Small intestine (tissue), 7 donors: ENCODE measurements around the gene GMPPB. TPM values are rescaled to one million over a fixed set of nuclear protein-coding genes. Genes with fewer than 3 reads are reported as not detected.
"Not testable (repeated sequence)": the region's sequence is repeated elsewhere in the genome, so short reads cannot be mapped to it uniquely, and the experiment has no call there.

ENCODE experiments used
- DNase-seq, 2 donors: peaks; one replicate each; pipeline versions ENCODE4 v3.0.0 to v3.0.0-alpha.2; 2013
- FAIRE-seq: peaks from 2 replicates; lab custom pipeline; 2012; peaks lifted over from hg19 to GRCh38; lab: Jason Lieb, UNC
- H3K27ac ChIP-seq, 3 donors: one replicate each; pipeline ENCODE4 v1.5.1; 2013; ENCODE audit warnings: low read length in 2 of 3, mild to moderate bottlenecking in 2 of 3, control low read depth in 1 of 3, inconsistent platforms in 1 of 3, low read depth in 1 of 3, moderate library complexity in 1 of 3
- H3K27me3 ChIP-seq, 3 donors: one replicate each; pipeline ENCODE4 v1.6.1; 2013; ENCODE audit warnings: low read length in 3 of 3, inconsistent platforms in 1 of 3; ENCODE audit not compliant: control insufficient read depth in 3 of 3, insufficient read depth in 3 of 3
- H3K36me3 ChIP-seq, 3 donors: one replicate each; pipeline ENCODE4 v1.6.1; 2013; ENCODE audit warnings: low read length in 3 of 3, inconsistent platforms in 1 of 3, low read depth in 1 of 3, mild to moderate bottlenecking in 1 of 3, moderate library complexity in 1 of 3; ENCODE audit not compliant: control insufficient read depth in 3 of 3, insufficient read depth in 2 of 3
- H3K4me1 ChIP-seq, 3 donors: one replicate each; pipeline ENCODE4 v1.6.1; 2013; ENCODE audit warnings: low read length in 2 of 3, inconsistent platforms in 1 of 3, low read depth in 1 of 3, mild to moderate bottlenecking in 1 of 3, moderate library complexity in 1 of 3; ENCODE audit not compliant: control insufficient read depth in 3 of 3, insufficient read depth in 2 of 3
- H3K4me3 ChIP-seq, 3 donors: one replicate each; pipeline ENCODE4 v1.5.1; 2013; ENCODE audit warnings: low read length in 3 of 3, control low read depth in 1 of 3, inconsistent platforms in 1 of 3, low read depth in 1 of 3, mild to moderate bottlenecking in 1 of 3, moderate library complexity in 1 of 3
- H3K9me3 ChIP-seq, 2 donors: one replicate each; pipeline ENCODE4 v1.6.1; 2013; ENCODE audit warnings: low read depth in 1 of 2, low read length in 1 of 2; ENCODE audit not compliant: control insufficient read depth in 2 of 2, insufficient read depth in 1 of 2
- WGBS, 3 donors: extraction: QIAGEN DNeasy Blood & Tissue Kit; methylation state at CpG; one replicate each; pipeline ENCODE4 v1.1.7; 2013; 5-methylcytosine and 5-hydroxymethylcytosine counted together
- polyA plus RNA-seq, 4 donors: library from polyadenylated mRNA; stranded (reverse) in 3 of 4; unstranded in 1 of 4; fragments of 200-250 nt in 3 of 4; fragments of 120-200 nt in 1 of 4; gene quantifications; one replicate each; pipeline versions ENCODE4 v1.2.1 to v1.2.3, GENCODE V29; 2013
- donor health status: healthy with polysubstance abuse.
- donor health status: control.
- donor health status: control.
- donor health status: Bipolar disorder and iron deficiency.
- donor health status: healthy.

The GMPPB gene
- polyA plus RNA-seq, 4 donors: 18.1 to 47.1 (median 21.2) TPM

- WGBS, 3 donors: 36 to 44% (median 42%) methylated on average over 1 of the region's 1 CpG
- Histone ChIP-seq H3K36me3 (peaks cover 0 to 15% (median 3%) of the 10 kb centered on the region in 3 donors), H3K27ac (no peak overlapping the region), H3K9me3 (no peaks in the 10 kb centered on the region), H3K4me1 (peaks cover 0 to 2% (median 0%) of the 10 kb centered on the region in 3 donors), H3K27me3 (no peaks in the 10 kb centered on the region), H3K4me3 (no peak overlapping the region)
- DNase-seq (no peak), FAIRE-seq (no peak)
Measured at GRCh38 chr3:49759226-49759625, 35.5 kb upstream of the GMPPB start.

- DNase-seq: no peak
- Histone ChIP-seq H3K36me3 (peaks cover 0 to 10% (median 3%) of the 10 kb centered on the region in 3 donors), H3K4me1 (peaks cover 0 to 2% (median 0%) of the 10 kb centered on the region in 3 donors), H3K9me3 (no peaks in the 10 kb centered on the region), H3K27me3 (no peaks in the 10 kb centered on the region), H3K27ac (no peak overlapping the region), H3K4me3 (no peak overlapping the region)
- no peak for FAIRE-seq
- 73 to 81% (median 78%) methylated on average over 2 of the region's 2 CpGs for WGBS, 3 donors
Measured at GRCh38 chr3:49757197-49757596, 33.4 kb upstream of the GMPPB start.

GRCh38 chr3:49756036-49756435, 32.3 kb upstream of the GMPPB start:
- H3K36me3 ChIP-seq: peaks cover 0 to 9% (median 3%) of the 10 kb centered on the region in 3 donors
- DNase-seq (no peak), FAIRE-seq (no peak)
- H3K9me3 ChIP-seq: no peaks in the 10 kb centered on the region
- H3K4me3 ChIP-seq: no peak overlapping the region
- H3K4me1 ChIP-seq: peaks cover 0 to 2% (median 0%) of the 10 kb centered on the region in 3 donors
- H3K27me3 ChIP-seq: no peaks in the 10 kb centered on the region
- 79 to 86% (median 80%) methylated on average over 1 of the region's 1 CpG for WGBS, 3 donors
- H3K27ac ChIP-seq: no peak overlapping the region

GRCh38 chr3:49754536-49754935, 30.8 kb upstream of the GMPPB start:
- H3K9me3 ChIP-seq: no peaks in the 10 kb centered on the region
- no peak overlapping the region for H3K27ac ChIP-seq
- peaks cover 0 to 5% (median 0%) of the 10 kb centered on the region in 3 donors for H3K36me3 ChIP-seq
- DNase-seq (no peak), FAIRE-seq (no peak)
- peaks cover 0 to 4% (median 0%) of the 10 kb centered on the region in 3 donors for H3K4me1 ChIP-seq
- no peak overlapping the region for H3K4me3 ChIP-seq
- no peaks in the 10 kb centered on the region for H3K27me3 ChIP-seq
- WGBS, 3 donors: 91 to 100% (median 96%) methylated on average over 1 of the region's 1 CpG

- peak in 1 of 2 donors; percentile 23 for DNase-seq
- H3K27ac ChIP-seq: no peak overlapping the region
- H3K36me3 ChIP-seq: peaks cover 0 to 16% (median 3%) of the 10 kb centered on the region in 3 donors
- H3K27me3 ChIP-seq: no peaks in the 10 kb centered on the region
- WGBS, 3 donors: 83 to 88% (median 85%) methylated on average over 4 of the region's 4 CpGs
- no peak for FAIRE-seq
- no peak overlapping the region for H3K4me3 ChIP-seq
- H3K9me3 ChIP-seq: no peaks in the 10 kb centered on the region
- H3K4me1 ChIP-seq: peaks cover 0 to 4% (median 0%) of the 10 kb centered on the region in 3 donors
Measured at GRCh38 chr3:49751501-49751900, 27.8 kb upstream of the GMPPB start.

GRCh38 chr3:49750056-49750455, 26.3 kb upstream of the GMPPB start:
- Histone ChIP-seq H3K9me3 (no peaks in the 10 kb centered on the region), H3K27ac (peak overlapping the region in 1 of 3 donors; percentile 50), H3K4me1 (peaks cover 0 to 4% (median 0%) of the 10 kb centered on the region in 3 donors), H3K27me3 (no peaks in the 10 kb centered on the region), H3K36me3 (peaks cover 2 to 20% (median 3%) of the 10 kb centered on the region in 3 donors), H3K4me3 (no peak overlapping the region)
- DNase-seq (no peak), FAIRE-seq (no peak)
- 91 to 98% (median 97%) methylated on average over 4 of the region's 4 CpGs for WGBS, 3 donors

GRCh38 chr3:49748874-49749273, 25.1 kb upstream of the GMPPB start:
- H3K36me3 ChIP-seq: peaks cover 3 to 24% (median 5%) of the 10 kb centered on the region in 3 donors
- not testable (repeated sequence) for H3K27ac ChIP-seq, H3K4me1 ChIP-seq, H3K9me3 ChIP-seq, H3K27me3 ChIP-seq, FAIRE-seq, H3K4me3 ChIP-seq, DNase-seq
- 94% methylated on average over 5 of the region's 5 CpGs for WGBS, 3 donors

- H3K27me3 ChIP-seq: no peaks in the 10 kb centered on the region
- no peak overlapping the region for H3K4me3 ChIP-seq
- H3K9me3 ChIP-seq: no peaks in the 10 kb centered on the region
- H3K36me3 ChIP-seq: peaks cover 3 to 31% (median 5%) of the 10 kb centered on the region in 3 donors
- H3K27ac ChIP-seq: no peak overlapping the region
- FAIRE-seq: no peak
- H3K4me1 ChIP-seq: peaks cover 0 to 4% (median 0%) of the 10 kb centered on the region in 3 donors
- WGBS, 3 donors: 89 to 91% (median 90%) methylated on average over 13 of the region's 13 CpGs
- DNase-seq: no peak
Measured at GRCh38 chr3:49747792-49748480, 24.2 kb upstream of the GMPPB start.
